ENCODE data around the gene RNU6-9. TPM values are rescaled to one million over a fixed set of nuclear protein-coding genes. Genes with fewer than 3 reads are reported as not detected.

RNU6-9 gene
- polyA plus RNA-seq, 1 experiment, result not detected

- Histone ChIP-seq H3K27ac (ENCODE audit: low read depth, low read length) (no peak overlapping the region), H3K4me3 (ENCODE audit: low read depth, low read length) (no peak overlapping the region), H3K9me3 (ENCODE audit: control insufficient read depth, insufficient read depth, low read length) (peaks cover 7% of the 10 kb centered on the region; the same call in 1 of the 2 replicates), H3K27me3 (ENCODE audit: control insufficient read depth, insufficient read depth, low read length) (no peaks in the 10 kb centered on the region)
- TF ChIP-seq CTCF (IDR thresholded peaks at IDR 0.05; ENCODE audit: low read depth, low read length), result no peak
- CTCF ChIA-PET, result no interaction called here
- POLR2A ChIA-PET, result no interaction called here
- DNase-seq (ENCODE audit: low read depth, low spot score), result no peak
Observed at GRCh38 chr19:884420-885211, 8.7 kb upstream of the RNU6-9 start.

- H3K27me3 ChIP-seq (ENCODE audit: control insufficient read depth, insufficient read depth, low read length), result no peaks in the 10 kb centered on the region
- ChIA-PET POLR2A (no interaction called here), CTCF (no interaction called here)
- peaks cover 7% of the 10 kb centered on the region; the same call in 1 of the 2 replicates for H3K9me3 ChIP-seq (ENCODE audit: control insufficient read depth, insufficient read depth, low read length)
- DNase-seq (ENCODE audit: low read depth, low spot score), result no peak
- H3K4me3 ChIP-seq (ENCODE audit: low read depth, low read length), result no peak overlapping the region
- TF ChIP-seq CTCF (IDR thresholded peaks at IDR 0.05; ENCODE audit: low read depth, low read length), result no peak
- H3K27ac ChIP-seq (ENCODE audit: low read depth, low read length), result no peak overlapping the region
Observed at GRCh38 chr19:885536-886224, 7.6 kb upstream of the RNU6-9 start.

GRCh38 chr19:887072-887471 is 6.2 kb upstream of the RNU6-9 start:
- Histone ChIP-seq H3K27ac (ENCODE audit: low read depth, low read length) (no peak overlapping the region), H3K27me3 (ENCODE audit: control insufficient read depth, insufficient read depth, low read length) (no peaks in the 10 kb centered on the region), H3K4me3 (ENCODE audit: low read depth, low read length) (no peak overlapping the region), H3K9me3 (ENCODE audit: control insufficient read depth, insufficient read depth, low read length) (no peaks in the 10 kb centered on the region; the same call in 1 of the 2 replicates)
- POLR2A ChIA-PET, result no interaction called here
- DNase-seq (ENCODE audit: low read depth, low spot score), result peak; percentile 36
- CTCF ChIA-PET, result no interaction called here
- TF ChIP-seq CTCF (IDR thresholded peaks at IDR 0.05; ENCODE audit: low read depth, low read length), result no peak

GRCh38 chr19:887599-887998 is 5.7 kb upstream of the RNU6-9 start:
- ChIA-PET CTCF (no interaction called here), POLR2A (no interaction called here)
- no peak for TF ChIP-seq CTCF (IDR thresholded peaks at IDR 0.05; ENCODE audit: low read depth, low read length)
- no peak overlapping the region for H3K27ac ChIP-seq (ENCODE audit: low read depth, low read length)
- no peak overlapping the region for H3K4me3 ChIP-seq (ENCODE audit: low read depth, low read length)
- no peaks in the 10 kb centered on the region for H3K27me3 ChIP-seq (ENCODE audit: control insufficient read depth, insufficient read depth, low read length)
- DNase-seq (ENCODE audit: low read depth, low spot score), result no peak
- no peaks in the 10 kb centered on the region; the same call in 1 of the 2 replicates for H3K9me3 ChIP-seq (ENCODE audit: control insufficient read depth, insufficient read depth, low read length)

Data from AG04450 (cell line).